Measurements from ENCODE around the gene AUNIP.

DNA sequence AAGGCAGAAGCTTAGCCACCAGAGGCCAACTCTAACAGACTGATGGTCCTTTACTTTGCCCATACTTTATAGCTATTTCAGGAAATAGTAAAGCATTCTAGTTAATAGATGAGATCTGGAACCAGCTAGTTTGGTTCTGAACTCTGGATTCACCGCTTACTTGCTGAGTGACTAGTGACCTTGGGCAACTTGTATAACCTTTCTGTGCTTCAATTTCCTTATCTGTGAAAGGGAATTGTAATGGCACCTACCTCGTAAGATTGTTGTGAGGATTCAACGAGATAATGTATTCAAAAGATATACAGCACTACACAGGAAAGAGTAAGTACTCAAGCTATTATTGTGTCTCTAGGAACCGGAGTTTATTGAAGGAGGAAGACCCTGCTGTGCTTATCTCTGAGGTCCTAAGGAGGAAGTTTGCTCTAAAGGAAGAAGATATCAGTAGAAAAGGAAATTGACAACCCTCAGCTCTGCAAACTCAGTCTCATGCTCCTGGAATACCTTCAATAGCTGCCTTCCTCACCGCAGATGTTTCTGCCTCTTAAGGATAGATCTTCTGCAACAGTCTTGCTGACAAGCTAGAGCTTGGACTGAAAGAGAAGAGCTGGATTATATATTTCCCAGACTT, 27.6 kb downstream of the AUNIP start:
- no peak for TF ChIP-seq SUZ12 (IDR thresholded peaks at IDR 0.05; ENCODE audit: extremely low read depth, insufficient read depth, insufficient read length)
- TF ChIP-seq ZNF274 (IDR thresholded peaks at IDR 0.05; ENCODE audit: low read depth, low read length): no peak
- no peak for TF ChIP-seq YY1 (IDR thresholded peaks at IDR 0.05; ENCODE audit: insufficient read depth, insufficient read length)
